ENCODE data around the gene SPAG16.
A peak's percentile ranks its signal among the peaks of the same experiment; 100 is the strongest.

Gene SPAG16

DNA sequence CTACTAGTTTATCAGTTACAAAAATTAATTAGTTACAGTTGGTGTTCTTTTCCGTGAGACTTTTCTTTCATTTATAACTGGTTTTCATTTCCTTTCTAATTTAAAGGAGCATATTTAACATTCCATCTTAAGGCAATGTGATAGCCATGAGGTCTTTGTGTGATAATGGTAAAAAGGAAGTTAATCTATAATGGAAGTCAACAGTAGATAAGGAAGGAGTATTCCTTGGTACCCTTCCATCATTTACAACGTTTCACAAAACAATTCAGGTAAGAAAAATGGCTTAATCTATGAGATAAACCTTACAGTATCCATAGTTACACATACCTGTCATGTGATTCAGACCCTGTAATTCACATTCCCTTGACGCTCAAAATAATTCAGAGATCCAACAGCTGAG is 601.2 kb downstream of the SPAG16 start:
- TF ChIP-seq, protein P1, sequence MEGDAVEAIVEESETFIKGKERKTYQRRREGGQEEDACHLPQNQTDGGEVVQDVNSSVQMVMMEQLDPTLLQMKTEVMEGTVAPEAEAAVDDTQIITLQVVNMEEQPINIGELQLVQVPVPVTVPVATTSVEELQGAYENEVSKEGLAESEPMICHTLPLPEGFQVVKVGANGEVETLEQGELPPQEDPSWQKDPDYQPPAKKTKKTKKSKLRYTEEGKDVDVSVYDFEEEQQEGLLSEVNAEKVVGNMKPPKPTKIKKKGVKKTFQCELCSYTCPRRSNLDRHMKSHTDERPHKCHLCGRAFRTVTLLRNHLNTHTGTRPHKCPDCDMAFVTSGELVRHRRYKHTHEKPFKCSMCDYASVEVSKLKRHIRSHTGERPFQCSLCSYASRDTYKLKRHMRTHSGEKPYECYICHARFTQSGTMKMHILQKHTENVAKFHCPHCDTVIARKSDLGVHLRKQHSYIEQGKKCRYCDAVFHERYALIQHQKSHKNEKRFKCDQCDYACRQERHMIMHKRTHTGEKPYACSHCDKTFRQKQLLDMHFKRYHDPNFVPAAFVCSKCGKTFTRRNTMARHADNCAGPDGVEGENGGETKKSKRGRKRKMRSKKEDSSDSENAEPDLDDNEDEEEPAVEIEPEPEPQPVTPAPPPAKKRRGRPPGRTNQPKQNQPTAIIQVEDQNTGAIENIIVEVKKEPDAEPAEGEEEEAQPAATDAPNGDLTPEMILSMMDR (conservative IDR thresholded peaks at IDR 0.05): no peak
- H3K27ac ChIP-seq: no peak overlapping the region

DNA sequence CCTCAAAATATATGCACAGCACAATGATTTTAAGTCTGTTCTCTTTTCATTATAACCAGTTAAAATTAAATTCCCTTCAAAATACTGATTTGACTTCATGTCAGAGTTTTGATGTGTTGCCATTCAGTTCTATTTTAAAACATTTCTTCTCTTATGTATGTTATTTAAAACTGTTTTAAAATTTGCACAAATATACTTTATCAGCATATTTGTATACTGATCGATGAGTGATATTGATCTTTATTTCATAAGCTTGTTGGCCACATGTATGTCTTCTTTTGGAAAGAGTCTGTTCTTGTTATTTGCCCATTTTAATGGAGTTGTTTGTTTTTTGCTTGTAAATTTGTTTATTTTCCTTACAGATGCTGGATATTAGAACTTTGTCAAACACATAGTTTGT is 630.2 kb downstream of the SPAG16 start:
- TF ChIP-seq, protein P1 (conservative IDR thresholded peaks at IDR 0.05): no peak
- H3K27ac ChIP-seq: no peak overlapping the region

- H3K27ac ChIP-seq: no peak overlapping the region
- TF ChIP-seq, protein P1 (conservative IDR thresholded peaks at IDR 0.05): no peak
These were observed 635.8 kb downstream of the SPAG16 start for GRCh38 chr2:213920014-213920413.

- TF ChIP-seq, protein P1 (conservative IDR thresholded peaks at IDR 0.05): no peak
These were observed 639.3 kb downstream of the SPAG16 start for GRCh38 chr2:213923543-213923942.

GRCh38 chr2:213934560-213934959 is 650.3 kb downstream of the SPAG16 start:
- no peak overlapping the region for H3K27ac ChIP-seq
- TF ChIP-seq, protein P1 (conservative IDR thresholded peaks at IDR 0.05): peak; percentile 61

More at GRCh38 chr2:213923543-213923942, 639.3 kb downstream of the SPAG16 start:
- H3K27ac ChIP-seq: no peak overlapping the region

DNA sequence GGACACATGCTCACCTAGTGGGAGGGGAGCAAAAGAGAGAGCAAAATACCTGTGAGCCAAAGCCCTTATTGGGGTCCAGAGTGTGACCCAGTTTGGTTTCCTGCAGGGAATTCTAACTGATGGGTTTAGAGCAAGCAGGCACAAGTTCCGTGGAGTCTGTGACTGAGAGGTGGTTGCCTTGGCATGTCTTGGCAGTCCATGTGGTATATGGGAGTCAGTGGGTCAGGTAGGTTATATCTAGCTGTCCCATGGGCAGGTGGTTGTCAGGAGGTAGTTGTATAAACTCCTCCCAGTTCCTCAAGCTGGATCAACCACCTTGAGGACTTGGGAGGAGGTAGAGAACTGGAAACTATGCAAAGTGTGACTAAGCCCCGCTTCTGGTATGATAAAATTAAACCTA is 673.8 kb downstream of the SPAG16 start:
- TF ChIP-seq, protein P1 (conservative IDR thresholded peaks at IDR 0.05): no peak

DNA sequence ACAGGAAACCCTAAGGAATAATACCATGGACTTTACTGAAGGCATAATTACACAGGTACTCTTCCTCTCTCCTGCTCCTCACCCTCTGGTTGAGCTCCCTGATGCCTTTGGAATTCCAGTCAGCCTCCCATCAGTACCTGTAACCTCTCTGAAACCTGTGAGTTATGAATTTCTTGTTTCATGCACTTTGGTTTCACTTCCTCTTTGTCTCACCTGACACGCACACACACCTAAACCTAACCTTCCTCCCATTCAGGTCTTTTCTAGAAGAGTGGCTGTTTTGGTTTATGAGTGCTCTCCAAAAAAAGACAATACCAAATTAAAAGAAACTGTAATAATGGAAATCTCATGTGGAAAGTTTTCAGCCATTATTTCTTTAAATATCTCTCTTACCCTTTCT is 675.3 kb downstream of the SPAG16 start:
- TF ChIP-seq, protein P1 (conservative IDR thresholded peaks at IDR 0.05): no peak
- no peak overlapping the region for H3K27ac ChIP-seq

More for the DNA sequence above, 673.8 kb downstream of the SPAG16 start:
- H3K27ac ChIP-seq: no peak overlapping the region
